ENCODE data around the gene SNCA.

The SNCA gene

GRCh38 chr4:89800527-89801103 lies 36.3 kb downstream of the SNCA start:
- no peak for DNase-seq (ENCODE audit: low read depth)
- TF ChIP-seq, protein P1, sequence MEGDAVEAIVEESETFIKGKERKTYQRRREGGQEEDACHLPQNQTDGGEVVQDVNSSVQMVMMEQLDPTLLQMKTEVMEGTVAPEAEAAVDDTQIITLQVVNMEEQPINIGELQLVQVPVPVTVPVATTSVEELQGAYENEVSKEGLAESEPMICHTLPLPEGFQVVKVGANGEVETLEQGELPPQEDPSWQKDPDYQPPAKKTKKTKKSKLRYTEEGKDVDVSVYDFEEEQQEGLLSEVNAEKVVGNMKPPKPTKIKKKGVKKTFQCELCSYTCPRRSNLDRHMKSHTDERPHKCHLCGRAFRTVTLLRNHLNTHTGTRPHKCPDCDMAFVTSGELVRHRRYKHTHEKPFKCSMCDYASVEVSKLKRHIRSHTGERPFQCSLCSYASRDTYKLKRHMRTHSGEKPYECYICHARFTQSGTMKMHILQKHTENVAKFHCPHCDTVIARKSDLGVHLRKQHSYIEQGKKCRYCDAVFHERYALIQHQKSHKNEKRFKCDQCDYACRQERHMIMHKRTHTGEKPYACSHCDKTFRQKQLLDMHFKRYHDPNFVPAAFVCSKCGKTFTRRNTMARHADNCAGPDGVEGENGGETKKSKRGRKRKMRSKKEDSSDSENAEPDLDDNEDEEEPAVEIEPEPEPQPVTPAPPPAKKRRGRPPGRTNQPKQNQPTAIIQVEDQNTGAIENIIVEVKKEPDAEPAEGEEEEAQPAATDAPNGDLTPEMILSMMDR (conservative IDR thresholded peaks at IDR 0.05; ENCODE audit: low read length) = no peak

DNA sequence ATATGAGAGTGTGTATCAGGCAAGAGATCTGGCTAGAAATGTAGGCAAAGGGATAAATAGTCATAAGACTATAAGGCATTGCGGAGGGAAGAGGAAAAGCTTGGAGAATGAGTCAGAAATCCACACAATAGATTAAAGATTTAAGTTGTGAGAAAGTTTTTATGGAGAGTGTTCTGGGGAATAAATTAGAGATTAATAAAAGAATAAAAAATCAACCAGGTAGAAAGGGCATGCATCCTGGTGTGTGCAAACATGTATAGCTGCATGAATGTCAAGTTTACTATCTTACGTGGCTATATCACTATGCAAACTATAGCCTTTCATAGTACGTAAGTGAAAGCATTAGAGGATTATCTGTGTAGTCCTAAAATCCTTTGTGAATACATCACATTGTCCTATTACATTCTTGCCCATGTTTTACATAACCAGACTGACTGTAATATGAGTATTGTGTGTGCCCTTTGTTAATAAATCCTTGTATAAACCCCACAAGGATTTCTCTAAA lies 36.9 kb downstream of the SNCA start:
- TF ChIP-seq, protein P1 (conservative IDR thresholded peaks at IDR 0.05; ENCODE audit: low read length) = no peak
- no peak overlapping the region for H3K4me3 ChIP-seq (ENCODE audit: low read length)
- DNase-seq (ENCODE audit: low read depth) = no peak

More at GRCh38 chr4:89800527-89801103, 36.3 kb downstream of the SNCA start:
- no peak overlapping the region for H3K4me3 ChIP-seq (ENCODE audit: low read length)

DNA sequence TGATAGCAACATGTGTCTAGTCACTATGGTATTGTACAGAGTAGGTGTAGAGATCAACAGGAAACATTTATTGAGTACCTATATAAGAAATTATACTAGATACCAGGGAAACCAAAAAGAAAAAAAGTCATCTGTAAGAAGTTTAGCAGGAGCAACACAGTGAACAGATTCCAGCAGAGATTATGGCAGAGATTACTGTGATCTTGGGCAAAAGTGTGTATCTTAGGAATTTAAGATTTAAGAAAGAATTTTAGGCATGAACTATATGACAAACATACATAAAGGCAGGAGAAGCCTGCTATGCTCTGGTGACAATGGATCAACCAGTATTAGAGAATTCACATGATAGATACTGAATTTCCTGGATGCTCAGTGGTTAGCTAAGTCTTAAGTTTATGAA lies 37.9 kb downstream of the SNCA start:
- DNase-seq (ENCODE audit: low read depth) = no peak
- H3K4me3 ChIP-seq (ENCODE audit: low read length) = no peak overlapping the region
- TF ChIP-seq, protein P1 (conservative IDR thresholded peaks at IDR 0.05; ENCODE audit: low read length) = no peak

DNA sequence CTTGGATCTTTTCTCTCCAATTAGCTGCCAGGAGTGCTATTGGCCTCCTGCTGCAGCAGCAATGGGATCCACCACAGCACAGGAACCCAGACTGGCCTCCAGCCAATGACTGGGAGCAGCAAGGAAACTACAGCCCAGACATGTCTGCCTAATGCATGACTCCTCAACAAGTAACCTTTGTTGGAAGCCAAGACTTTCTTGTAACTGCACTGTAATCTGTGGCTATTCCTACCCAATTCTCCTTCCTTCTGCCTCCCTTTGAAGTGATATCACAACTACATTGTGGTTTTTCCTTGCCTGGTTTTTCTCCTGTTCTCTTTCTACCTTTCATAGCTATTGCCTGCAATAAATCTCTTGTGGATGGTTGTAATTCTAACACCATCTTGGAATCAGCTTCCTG lies 39.8 kb downstream of the SNCA start:
- TF ChIP-seq, protein P1 (conservative IDR thresholded peaks at IDR 0.05; ENCODE audit: low read length) = no peak
- peak; percentile 19 for DNase-seq (ENCODE audit: low read depth)
- no peak overlapping the region for H3K4me3 ChIP-seq (ENCODE audit: low read length)

DNA sequence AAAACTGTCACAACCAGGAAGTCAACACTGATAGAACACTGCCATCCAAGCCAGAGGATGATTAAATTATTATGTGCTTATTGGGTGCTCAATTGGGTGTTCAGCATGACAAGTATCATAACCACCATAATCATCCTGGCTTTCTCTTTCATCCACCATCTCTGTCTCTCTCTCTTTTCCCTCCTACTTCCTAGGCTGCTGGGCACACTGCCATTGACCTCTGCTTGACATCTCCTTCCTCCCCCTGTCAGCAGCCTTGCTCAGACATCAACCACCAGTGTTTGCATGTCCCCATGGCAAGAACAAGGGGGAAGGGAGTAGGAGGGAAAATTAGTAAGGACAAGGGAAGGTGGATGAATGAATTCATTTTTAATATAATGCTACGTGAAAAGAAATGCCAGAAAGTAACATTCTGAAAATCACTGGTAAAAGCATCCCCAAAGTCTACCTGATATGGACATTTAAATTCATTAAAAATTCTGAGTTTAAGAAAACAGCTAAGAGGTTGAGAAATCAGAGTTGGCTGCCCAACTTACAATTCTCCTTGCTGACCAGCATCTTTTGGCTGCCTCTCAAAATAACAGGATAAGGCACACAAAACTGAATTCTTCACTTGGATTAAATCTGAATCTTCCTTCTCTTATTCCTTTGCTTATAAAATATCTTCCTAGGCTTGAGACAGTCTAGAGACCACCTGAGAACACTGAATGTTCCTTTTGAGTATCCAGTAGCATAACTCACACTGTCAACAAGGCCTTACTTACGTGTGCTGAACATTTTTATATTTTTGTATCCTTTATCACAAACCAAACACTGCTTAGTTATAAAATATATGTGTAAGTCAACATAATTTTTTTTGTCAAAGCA lies 48.5 kb downstream of the SNCA start:
- peak; percentile 10 for DNase-seq (ENCODE audit: low read depth)
- TF ChIP-seq, protein P1 (conservative IDR thresholded peaks at IDR 0.05; ENCODE audit: low read length) = no peak
- H3K4me3 ChIP-seq (ENCODE audit: low read length) = no peak overlapping the region

DNA sequence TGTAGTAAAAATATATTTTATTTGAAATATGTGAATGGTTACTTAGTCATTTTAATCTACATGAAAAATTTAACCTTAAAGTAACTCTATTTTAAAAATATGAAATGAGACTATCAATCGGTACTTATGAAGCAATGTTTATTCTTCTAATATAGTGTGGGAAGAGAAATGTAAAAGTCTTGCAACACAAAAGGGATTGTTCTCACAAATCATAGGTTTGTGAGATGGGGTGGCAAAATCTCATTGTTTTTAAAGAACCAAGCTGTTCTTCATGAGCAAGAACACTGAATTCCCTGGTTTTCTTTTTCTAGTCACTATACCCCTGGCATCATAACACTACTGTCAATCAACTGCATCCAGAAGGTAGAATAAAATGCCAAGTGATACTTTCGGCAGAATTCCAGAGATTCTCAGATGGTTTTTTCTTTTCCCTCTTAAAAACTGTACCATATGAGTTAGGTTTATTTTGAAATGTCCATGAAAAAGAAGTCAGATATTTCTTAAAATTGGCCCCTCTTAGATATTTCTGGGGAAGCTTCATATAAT lies 52.2 kb downstream of the SNCA start:
- TF ChIP-seq, protein P1 (conservative IDR thresholded peaks at IDR 0.05; ENCODE audit: low read length) = no peak
- no peak for DNase-seq (ENCODE audit: low read depth)

More for the DNA sequence above, 52.2 kb downstream of the SNCA start:
- H3K4me3 ChIP-seq (ENCODE audit: low read length) = no peak overlapping the region

Data from AG10803 (cell line).